Choroid plexus epithelial cell (primary cell): ENCODE data around the gene KIRREL3.

ENCODE experiments used
- DNase-seq: peaks from one replicate; pipeline ENCODE4 v3.0.0-alpha.2; 2010; ENCODE audit warnings: low read depth
- H3K4me3 ChIP-seq: 2 replicates; pipeline ENCODE4 v1.5.1; 2011; ENCODE audit warnings: low read depth, mild to moderate bottlenecking, control low read depth, low read length, moderate library complexity
- TF ChIP-seq, protein P1 (sequence below): conservative IDR thresholded peaks from 2 replicates; pipeline ENCODE4 v1.5.1; 2011; ENCODE audit warnings: low read depth, mild to moderate bottlenecking, control low read depth, inconsistent platforms, low read length, moderate library complexity

Gene KIRREL3

DNA sequence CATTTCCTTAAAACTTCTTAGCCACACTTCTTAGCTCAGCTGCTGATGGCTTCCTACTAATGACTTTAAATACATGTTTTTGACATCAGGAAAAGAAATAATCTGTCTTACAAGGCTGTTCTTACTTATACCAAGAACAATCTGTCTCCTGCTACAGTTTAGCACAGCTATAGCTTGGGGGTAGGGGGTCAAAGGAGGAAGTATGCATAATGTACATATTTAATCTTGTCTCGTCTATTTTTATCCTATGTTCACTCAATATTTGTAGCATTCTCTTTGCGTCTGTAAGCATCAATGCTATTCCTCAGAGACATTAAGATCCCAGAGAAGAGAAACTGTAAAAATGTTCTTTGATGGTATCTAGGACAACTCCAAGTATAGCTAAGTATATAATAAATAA lies 96.0 kb downstream of the KIRREL3 start:
- no peak for DNase-seq
- no peak overlapping the region for H3K4me3 ChIP-seq
- TF ChIP-seq, protein P1, sequence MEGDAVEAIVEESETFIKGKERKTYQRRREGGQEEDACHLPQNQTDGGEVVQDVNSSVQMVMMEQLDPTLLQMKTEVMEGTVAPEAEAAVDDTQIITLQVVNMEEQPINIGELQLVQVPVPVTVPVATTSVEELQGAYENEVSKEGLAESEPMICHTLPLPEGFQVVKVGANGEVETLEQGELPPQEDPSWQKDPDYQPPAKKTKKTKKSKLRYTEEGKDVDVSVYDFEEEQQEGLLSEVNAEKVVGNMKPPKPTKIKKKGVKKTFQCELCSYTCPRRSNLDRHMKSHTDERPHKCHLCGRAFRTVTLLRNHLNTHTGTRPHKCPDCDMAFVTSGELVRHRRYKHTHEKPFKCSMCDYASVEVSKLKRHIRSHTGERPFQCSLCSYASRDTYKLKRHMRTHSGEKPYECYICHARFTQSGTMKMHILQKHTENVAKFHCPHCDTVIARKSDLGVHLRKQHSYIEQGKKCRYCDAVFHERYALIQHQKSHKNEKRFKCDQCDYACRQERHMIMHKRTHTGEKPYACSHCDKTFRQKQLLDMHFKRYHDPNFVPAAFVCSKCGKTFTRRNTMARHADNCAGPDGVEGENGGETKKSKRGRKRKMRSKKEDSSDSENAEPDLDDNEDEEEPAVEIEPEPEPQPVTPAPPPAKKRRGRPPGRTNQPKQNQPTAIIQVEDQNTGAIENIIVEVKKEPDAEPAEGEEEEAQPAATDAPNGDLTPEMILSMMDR: no peak

DNA sequence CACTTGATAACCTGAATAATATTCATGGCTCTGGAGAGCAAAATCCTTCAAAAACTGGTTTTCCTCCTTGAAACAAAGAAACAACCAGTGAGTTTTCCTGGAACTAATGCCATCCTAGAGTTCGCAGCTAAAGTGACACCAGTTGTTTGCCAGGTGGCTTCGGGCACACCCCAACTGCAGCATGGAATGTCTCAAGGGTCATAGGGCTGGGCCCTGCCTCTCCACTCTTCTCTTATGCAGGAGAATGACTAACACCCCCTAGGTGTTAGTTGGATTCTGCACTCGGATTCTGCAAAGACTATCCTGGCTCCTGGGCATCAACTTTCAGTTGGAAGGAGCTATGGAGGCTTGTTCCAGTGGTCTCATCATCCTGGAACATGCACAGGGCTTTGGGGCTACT lies 98.8 kb downstream of the KIRREL3 start:
- H3K4me3 ChIP-seq: no peak overlapping the region
- TF ChIP-seq, protein P1: no peak
- DNase-seq: no peak

DNA sequence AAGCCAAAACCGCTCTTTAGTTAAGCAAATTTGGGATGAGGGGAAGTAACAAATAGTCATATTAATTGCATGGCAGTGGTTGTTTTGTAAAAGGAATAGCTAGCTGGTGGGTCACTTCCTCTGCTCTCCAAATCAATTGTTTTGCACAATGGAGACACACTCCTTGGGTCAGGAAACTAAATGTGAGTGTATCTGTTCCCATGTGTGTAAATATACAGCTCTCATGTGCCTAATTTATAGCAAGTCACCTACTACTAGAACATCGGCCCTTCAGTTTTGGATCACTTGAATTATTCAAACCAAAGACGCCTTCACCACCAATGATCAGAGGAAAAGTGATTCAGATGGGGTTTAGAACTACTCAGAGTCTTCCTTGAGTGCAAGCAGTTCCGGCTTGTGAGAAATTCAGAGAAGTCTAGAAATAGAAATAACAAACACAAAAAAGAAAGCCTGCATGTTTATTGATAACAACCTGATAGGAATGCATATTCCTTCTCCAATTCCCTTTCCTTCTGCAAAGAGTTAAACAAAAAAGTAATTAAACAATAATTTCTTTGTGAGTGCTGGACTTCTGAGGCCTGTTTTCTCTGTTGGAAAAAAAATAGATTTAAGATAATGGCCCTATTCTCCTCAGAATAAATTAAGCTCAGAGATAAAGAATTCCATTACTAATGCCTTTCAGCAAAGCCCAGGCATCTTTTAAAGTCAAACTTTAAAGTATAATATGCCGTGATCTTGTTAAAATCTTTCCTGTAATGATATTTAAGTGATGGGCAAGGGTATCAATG lies 100.4 kb downstream of the KIRREL3 start:
- TF ChIP-seq, protein P1: no peak
- no peak overlapping the region for H3K4me3 ChIP-seq
- no peak for DNase-seq

DNA sequence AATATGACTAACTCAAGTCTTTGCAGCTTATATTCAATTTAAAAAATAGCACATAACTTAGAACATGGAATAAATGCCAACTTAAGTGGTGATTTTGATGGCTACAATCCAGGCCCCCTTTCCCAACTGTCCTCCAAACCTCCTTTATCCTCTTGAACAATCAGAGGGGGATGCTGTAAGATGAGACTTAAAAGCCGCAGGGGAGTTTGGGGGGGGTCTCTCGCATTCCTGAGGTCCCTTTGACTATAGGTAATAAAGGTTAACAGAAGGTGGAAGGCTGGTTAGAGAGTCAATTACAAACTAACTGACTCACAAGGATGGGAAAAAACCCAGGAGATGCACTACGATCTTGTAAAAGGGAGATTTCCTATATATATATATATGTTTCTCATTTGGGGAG lies 101.8 kb downstream of the KIRREL3 start:
- DNase-seq: no peak
- TF ChIP-seq, protein P1: no peak
- H3K4me3 ChIP-seq: no peak overlapping the region

DNA sequence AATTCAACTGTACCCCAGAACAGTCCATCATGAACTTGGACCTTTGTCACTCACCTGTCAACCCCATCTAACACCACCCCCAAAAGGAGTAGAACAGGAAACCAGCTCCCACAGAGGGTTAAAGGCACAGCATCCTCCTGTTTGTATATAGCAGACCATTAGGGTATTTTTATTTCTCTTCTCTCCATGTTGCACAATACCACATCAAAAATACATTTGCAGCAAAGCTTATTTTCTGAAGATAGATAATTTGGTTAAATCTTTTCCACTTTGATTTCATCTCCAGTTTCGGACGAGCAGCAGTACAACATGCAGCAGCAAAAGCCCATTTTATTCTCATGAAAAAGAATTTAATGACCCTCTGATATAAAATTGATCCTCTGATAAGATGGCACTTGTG lies 103.1 kb downstream of the KIRREL3 start:
- TF ChIP-seq, protein P1: no peak
- no peak overlapping the region for H3K4me3 ChIP-seq

DNA sequence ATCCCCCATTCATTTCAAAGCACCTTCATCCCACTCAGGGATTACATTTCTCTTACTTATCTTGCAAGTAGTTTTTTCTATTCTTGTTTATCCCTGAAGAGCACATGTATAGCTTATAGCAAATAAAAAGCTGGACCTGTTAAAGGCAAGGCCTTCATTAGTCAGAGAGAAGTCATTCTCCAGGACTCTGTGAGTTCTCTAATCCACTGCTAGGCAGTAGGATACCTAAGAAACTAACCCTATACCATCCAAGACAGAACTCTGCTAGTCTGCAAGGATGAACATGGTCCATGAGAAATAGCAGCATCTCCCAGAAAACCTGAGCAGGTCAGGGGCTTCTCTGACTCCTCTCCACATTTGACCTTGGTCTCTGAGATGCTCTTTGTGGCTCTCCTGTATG lies 104.5 kb downstream of the KIRREL3 start:
- no peak overlapping the region for H3K4me3 ChIP-seq
- TF ChIP-seq, protein P1: no peak
- no peak for DNase-seq

More for the DNA sequence above, 103.1 kb downstream of the KIRREL3 start:
- no peak for DNase-seq

DNA sequence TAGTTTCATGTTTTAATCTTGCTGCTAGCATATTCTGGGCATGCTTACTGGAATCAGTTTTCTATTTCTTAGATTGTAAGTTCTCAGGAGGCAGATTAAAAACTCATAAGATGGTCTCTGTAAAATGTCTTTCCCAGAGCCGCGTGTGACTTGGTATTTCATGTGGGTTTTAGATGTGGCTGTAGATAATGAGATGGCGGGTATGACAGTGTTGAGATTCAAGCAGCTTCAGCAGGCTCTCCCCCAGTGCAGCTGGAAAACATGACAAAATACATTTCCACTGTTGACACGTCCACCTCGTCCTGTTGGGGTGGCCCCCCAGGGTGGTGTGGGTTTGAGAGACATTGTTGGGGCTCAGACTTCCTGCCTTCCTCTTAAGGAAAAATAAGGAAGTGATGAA lies 106.8 kb downstream of the KIRREL3 start:
- no peak overlapping the region for H3K4me3 ChIP-seq
- DNase-seq: no peak
- TF ChIP-seq, protein P1: no peak
